Subcutaneous adipose tissue (tissue), 4 donors: ENCODE measurements around the gene ARL9. TPM values are rescaled to one million over a fixed set of nuclear protein-coding genes. Genes with fewer than 3 reads are reported as not detected.

ENCODE experiments used
- total RNA-seq, 4 donors: library from RNA; depleted of rRNA; stranded (reverse); fragments of >200 nt; gene quantifications; one replicate each; pipeline ENCODE4 v1.1.0, GENCODE V29; 2016

Gene ARL9
- total RNA-seq, 4 donors from 2014 or later, result not detected

Other genes starting within 250 kb of the ARL9 start
- 10 to 100 TPM in 2 of 4 donors, 1 to 10 TPM in 2; 7.9 to 11.4 (median 9.8) TPM for gene AASDH, start 118.3 kb upstream of the ARL9 start, total RNA-seq
- 1 to 10 TPM; 4.1 to 5.7 (median 4.5) TPM for gene PPAT, start 70.2 kb upstream of the ARL9 start, total RNA-seq
- gene PAICS, start 69.5 kb upstream of the ARL9 start, total RNA-seq, result 10 to 100 TPM; 18.1 to 24.5 (median 18.3) TPM
- gene SRP72, start 38.2 kb upstream of the ARL9 start, total RNA-seq, result 10 to 100 TPM; 45.6 to 90.3 (median 57.1) TPM
- gene HOPX, start 175.5 kb downstream of the ARL9 start, total RNA-seq, result 1 to 10 TPM in 2 of 4 donors, under 1 TPM in 2; 0.94 to 5.8 (median 2.1) TPM